ENCODE data around the gene POLD1.
"Not testable (repeated sequence)": the region's sequence is repeated elsewhere in the genome, so short reads cannot be mapped to it uniquely, and the experiment has no call there.

GRCh38 chr19:50439130-50439529 is 55.0 kb downstream of the POLD1 start:
- not testable (repeated sequence) for TF ChIP-seq POLR2A, POLR2AphosphoS5 (IDR thresholded peaks at IDR 0.05; ENCODE audit: low read depth, low read length)

All from GM12892 (cell line).